Gastrocnemius medialis (tissue), 4 donors: Measurements from ENCODE around the gene GRAMD2B.

Experiments used
- CTCF ChIP-seq, 5 experiments: fragments of 450-650 bp in 3 of 5; fragments of 200-600 bp in 2 of 5; sonication (generic) in 2 of 5; IDR thresholded peaks in 4 of 5; conservative IDR thresholded peaks in 1 of 5; 1 replicate in 4 of 5; 2 replicates in 1 of 5; pipeline ENCODE4 v1.5.1; 2016 to 2019; ENCODE audit warnings: antibody characterized with exemption in 5 of 5, mild to moderate bottlenecking in 3 of 5, moderate library complexity in 3 of 5
- POLR2A ChIP-seq, 2 donors: fragments of 450-650 bp; IDR thresholded peaks; one replicate each; pipeline ENCODE4 v1.6.1; 2017; ENCODE audit warnings: antibody characterized with exemption in 2 of 2, mild to moderate bottlenecking in 2 of 2, moderate library complexity in 2 of 2

GRCh38 chr5:126464959-126465358 is 41.8 kb downstream of the GRAMD2B start:
- no peak for TF ChIP-seq POLR2A (IDR thresholded peaks at IDR 0.05)
- TF ChIP-seq CTCF (IDR thresholded peaks at IDR 0.05 in 4 of 5, conservative IDR thresholded peaks at IDR 0.05 in 1 of 5) = no peak
